Right lobe of liver (tissue), 4 donors: ENCODE results near the gene PGAM2.

Experiments
- CTCF ChIP-seq, 4 donors: fragments of 200-600 bp in 3 of 4; fragments of 450-650 bp in 1 of 4; IDR thresholded peaks; one replicate each; pipeline versions ENCODE4 v1.5.1 to v1.8.0; 2016 to 2022; ENCODE audit warnings: antibody characterized with exemption in 4 of 4, mild to moderate bottlenecking in 2 of 4
- POLR2A ChIP-seq: fragments of 450-650 bp; IDR thresholded peaks from one replicate; pipeline ENCODE4 v1.6.1; 2017; ENCODE audit warnings: antibody characterized with exemption, mild to moderate bottlenecking
- donor health status: DM: no; HTN: no; CAD: no.
- donor health status: DM: no; HTN: no; CAD: no.
- donor health status: DM: no; HTN: yes; CAD: no.

GRCh38 chr7:44097064-44097932 is 31.9 kb upstream of the PGAM2 start:
- no peak for TF ChIP-seq CTCF (IDR thresholded peaks at IDR 0.05)
- no peak for TF ChIP-seq POLR2A
